ENCODE data around the gene CDH23.

DNA sequence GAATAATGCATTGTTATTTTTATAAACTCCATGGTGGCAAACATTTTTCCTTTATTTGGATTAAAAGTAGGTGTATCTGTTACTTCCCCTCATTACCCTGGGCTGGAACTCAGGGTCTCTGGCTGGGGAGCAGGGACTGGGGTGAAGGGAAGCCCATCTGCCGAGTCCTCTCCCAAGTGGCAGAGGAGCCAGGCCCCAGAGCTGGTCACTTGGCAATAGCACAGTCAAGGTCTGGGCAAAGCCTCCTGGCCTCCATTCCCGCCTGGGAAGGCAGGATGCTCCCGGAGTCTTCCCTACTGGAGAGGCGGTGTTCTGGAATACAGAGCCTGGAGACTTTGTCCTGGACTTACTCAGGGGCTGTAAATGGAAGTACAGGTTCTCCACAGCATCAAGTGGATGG, 76.2 kb downstream of the CDH23 start:
- no peak for TF ChIP-seq ZNF124 (CRISPR knock-in tag; IDR thresholded peaks at IDR 0.05)
- TF ChIP-seq RBBP5 (IDR thresholded peaks at IDR 0.05; ENCODE audit: borderline replicate concordance, insufficient read depth, low read length, poor library complexity, severe bottlenecking) = no peak
- no peak for TF ChIP-seq ZNF561 (CRISPR knock-in tag; conservative IDR thresholded peaks at IDR 0.05)
- no peak for TF ChIP-seq BRCA1 (IDR thresholded peaks at IDR 0.05)
- TF ChIP-seq BRCA1 (CRISPR knock-in tag; IDR thresholded peaks at IDR 0.05) = no peak
- TF ChIP-seq, protein P1, sequence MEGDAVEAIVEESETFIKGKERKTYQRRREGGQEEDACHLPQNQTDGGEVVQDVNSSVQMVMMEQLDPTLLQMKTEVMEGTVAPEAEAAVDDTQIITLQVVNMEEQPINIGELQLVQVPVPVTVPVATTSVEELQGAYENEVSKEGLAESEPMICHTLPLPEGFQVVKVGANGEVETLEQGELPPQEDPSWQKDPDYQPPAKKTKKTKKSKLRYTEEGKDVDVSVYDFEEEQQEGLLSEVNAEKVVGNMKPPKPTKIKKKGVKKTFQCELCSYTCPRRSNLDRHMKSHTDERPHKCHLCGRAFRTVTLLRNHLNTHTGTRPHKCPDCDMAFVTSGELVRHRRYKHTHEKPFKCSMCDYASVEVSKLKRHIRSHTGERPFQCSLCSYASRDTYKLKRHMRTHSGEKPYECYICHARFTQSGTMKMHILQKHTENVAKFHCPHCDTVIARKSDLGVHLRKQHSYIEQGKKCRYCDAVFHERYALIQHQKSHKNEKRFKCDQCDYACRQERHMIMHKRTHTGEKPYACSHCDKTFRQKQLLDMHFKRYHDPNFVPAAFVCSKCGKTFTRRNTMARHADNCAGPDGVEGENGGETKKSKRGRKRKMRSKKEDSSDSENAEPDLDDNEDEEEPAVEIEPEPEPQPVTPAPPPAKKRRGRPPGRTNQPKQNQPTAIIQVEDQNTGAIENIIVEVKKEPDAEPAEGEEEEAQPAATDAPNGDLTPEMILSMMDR (IDR thresholded peaks at IDR 0.05 in 2 of 3, conservative IDR thresholded peaks at IDR 0.05 in 1 of 3; ENCODE audit: insufficient read depth in 2 of 3, low read depth in 1 of 3, low read length in 3 of 3) = no peak
- TF ChIP-seq MAFK (IDR thresholded peaks at IDR 0.05; ENCODE audit: low read length) = no peak
- TF ChIP-seq, protein P2, sequence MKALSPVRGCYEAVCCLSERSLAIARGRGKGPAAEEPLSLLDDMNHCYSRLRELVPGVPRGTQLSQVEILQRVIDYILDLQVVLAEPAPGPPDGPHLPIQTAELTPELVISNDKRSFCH (CRISPR knock-in tag; IDR thresholded peaks at IDR 0.05) = no peak
- TF ChIP-seq, protein P2 (tag; IDR thresholded peaks at IDR 0.05) = no peak
- TF ChIP-seq CC2D1A (IDR thresholded peaks at IDR 0.05) = no peak
- TF ChIP-seq, protein P3, sequence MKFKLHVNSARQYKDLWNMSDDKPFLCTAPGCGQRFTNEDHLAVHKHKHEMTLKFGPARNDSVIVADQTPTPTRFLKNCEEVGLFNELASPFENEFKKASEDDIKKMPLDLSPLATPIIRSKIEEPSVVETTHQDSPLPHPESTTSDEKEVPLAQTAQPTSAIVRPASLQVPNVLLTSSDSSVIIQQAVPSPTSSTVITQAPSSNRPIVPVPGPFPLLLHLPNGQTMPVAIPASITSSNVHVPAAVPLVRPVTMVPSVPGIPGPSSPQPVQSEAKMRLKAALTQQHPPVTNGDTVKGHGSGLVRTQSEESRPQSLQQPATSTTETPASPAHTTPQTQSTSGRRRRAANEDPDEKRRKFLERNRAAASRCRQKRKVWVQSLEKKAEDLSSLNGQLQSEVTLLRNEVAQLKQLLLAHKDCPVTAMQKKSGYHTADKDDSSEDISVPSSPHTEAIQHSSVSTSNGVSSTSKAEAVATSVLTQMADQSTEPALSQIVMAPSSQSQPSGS (CRISPR knock-in tag; IDR thresholded peaks at IDR 0.05) = no peak
- TF ChIP-seq CSDE1 (IDR thresholded peaks at IDR 0.05) = no peak
- no peak for TF ChIP-seq ZNF232 (CRISPR knock-in tag; IDR thresholded peaks at IDR 0.05)
- TF ChIP-seq CBX8 (IDR thresholded peaks at IDR 0.05; ENCODE audit: borderline replicate concordance, extremely low read depth, low read depth, low read length, poor library complexity, severe bottlenecking) = no peak
